ENCODE results near the gene FILIP1L.
A peak's percentile ranks its signal among the peaks of the same experiment; 100 is the strongest.

FILIP1L gene

GRCh38 chr3:100046986-100047385 is 67.3 kb downstream of the FILIP1L start:
- no peak overlapping the region for H2BK120ac ChIP-seq (ENCODE audit: insufficient read depth, low read length, poor library complexity)
- H3K27me3 ChIP-seq (ENCODE audit: insufficient read depth, low read length): no peaks in the 10 kb centered on the region
- H3K23ac ChIP-seq (ENCODE audit: low read length): no peak overlapping the region
- no peak overlapping the region for H2AK5ac ChIP-seq (ENCODE audit: low read length)
- no peaks in the 10 kb centered on the region for H3K9me3 ChIP-seq (ENCODE audit: insufficient read depth, low read depth, low read length)
- H3K27ac ChIP-seq (ENCODE audit: low read depth, low read length): no peak overlapping the region
- no peaks in the 10 kb centered on the region for H3K79me2 ChIP-seq (ENCODE audit: control insufficient read depth, insufficient read depth, low read length, poor library complexity)
- no peak overlapping the region for H3K18ac ChIP-seq (ENCODE audit: low read length)
- no peaks in the 10 kb centered on the region for H3K36me3 ChIP-seq (ENCODE audit: control insufficient read depth in 1 of 2, insufficient read depth in 2 of 2, low read length in 2 of 2)
- H3K14ac ChIP-seq (ENCODE audit: low read length): no peak overlapping the region
- H4K91ac ChIP-seq (ENCODE audit: low read depth, low read length): no peak overlapping the region
- no peak overlapping the region for H2BK5ac ChIP-seq (ENCODE audit: low read depth, low read length, poor library complexity)
- H2AFZ ChIP-seq (ENCODE audit: insufficient read depth, low read length, poor library complexity): no peak overlapping the region
- no peak overlapping the region for H4K12ac ChIP-seq (ENCODE audit: low read depth, low read length)
- H3K9ac ChIP-seq (ENCODE audit: low read length): no peak overlapping the region
- H3K4me2 ChIP-seq (ENCODE audit: low read length): no peak overlapping the region
- no CpG with 5 or more reads among the region's 2 CpGs for WGBS (ENCODE audit: extremely low coverage, insufficient coverage, insufficient read length)
- H3K4me1 ChIP-seq (ENCODE audit: control insufficient read depth in 1 of 2, insufficient read depth in 2 of 2, low read length in 2 of 2): peaks cover 2 to 9% of the 10 kb centered on the region in 2 experiments
- peaks cover 4% of the 10 kb centered on the region for H3K79me1 ChIP-seq (ENCODE audit: low read length)
- H3K4ac ChIP-seq (ENCODE audit: low read depth, low read length): no peak overlapping the region
- H3K4me3 ChIP-seq (ENCODE audit: low read depth, low read length): no peak overlapping the region
- no peak overlapping the region for H2BK12ac ChIP-seq (ENCODE audit: low read length)
- no peak for DNase-seq
- no peak overlapping the region for H4K8ac ChIP-seq (ENCODE audit: low read depth, low read length)

GRCh38 chr3:100045696-100046095 is 68.6 kb downstream of the FILIP1L start:
- H4K8ac ChIP-seq (ENCODE audit: low read depth, low read length): no peak overlapping the region
- no peaks in the 10 kb centered on the region for H3K79me2 ChIP-seq (ENCODE audit: control insufficient read depth, insufficient read depth, low read length, poor library complexity)
- H3K18ac ChIP-seq (ENCODE audit: low read length): no peak overlapping the region
- no peak overlapping the region for H3K4ac ChIP-seq (ENCODE audit: low read depth, low read length)
- H2AK5ac ChIP-seq (ENCODE audit: low read length): no peak overlapping the region
- no peak overlapping the region for H3K27ac ChIP-seq (ENCODE audit: low read depth, low read length)
- H2BK5ac ChIP-seq (ENCODE audit: low read depth, low read length, poor library complexity): no peak overlapping the region
- H3K4me1 ChIP-seq (ENCODE audit: control insufficient read depth in 1 of 2, insufficient read depth in 2 of 2, low read length in 2 of 2): peaks cover 2 to 9% of the 10 kb centered on the region in 2 experiments
- H2BK12ac ChIP-seq (ENCODE audit: low read length): no peak overlapping the region
- no peak overlapping the region for H4K91ac ChIP-seq (ENCODE audit: low read depth, low read length)
- H3K79me1 ChIP-seq (ENCODE audit: low read length): peaks cover 7% of the 10 kb centered on the region
- no peak overlapping the region for H3K4me2 ChIP-seq (ENCODE audit: low read length)
- no CpG with 5 or more reads among the region's 3 CpGs for WGBS (ENCODE audit: extremely low coverage, insufficient coverage, insufficient read length)
- DNase-seq: peak; percentile 92 to 95
- H3K27me3 ChIP-seq (ENCODE audit: insufficient read depth, low read length): no peaks in the 10 kb centered on the region
- no peak overlapping the region for H4K12ac ChIP-seq (ENCODE audit: low read depth, low read length)
- no peak overlapping the region for H3K4me3 ChIP-seq (ENCODE audit: low read depth, low read length)
- no peak overlapping the region for H3K14ac ChIP-seq (ENCODE audit: low read length)
- H3K9ac ChIP-seq (ENCODE audit: low read length): no peak overlapping the region
- no peak overlapping the region for H3K23ac ChIP-seq (ENCODE audit: low read length)
- H2AFZ ChIP-seq (ENCODE audit: insufficient read depth, low read length, poor library complexity): no peak overlapping the region
- H3K9me3 ChIP-seq (ENCODE audit: insufficient read depth, low read depth, low read length): no peaks in the 10 kb centered on the region
- no peaks in the 10 kb centered on the region for H3K36me3 ChIP-seq (ENCODE audit: control insufficient read depth in 1 of 2, insufficient read depth in 2 of 2, low read length in 2 of 2)
- H2BK120ac ChIP-seq (ENCODE audit: insufficient read depth, low read length, poor library complexity): no peak overlapping the region

- Histone ChIP-seq H3K4me1 (ENCODE audit: control insufficient read depth in 1 of 2, insufficient read depth in 2 of 2, low read length in 2 of 2) (peaks cover 2 to 9% of the 10 kb centered on the region in 2 experiments), H3K4me2 (ENCODE audit: low read length) (no peak overlapping the region), H2BK120ac (ENCODE audit: insufficient read depth, low read length, poor library complexity) (no peak overlapping the region), H2AK5ac (ENCODE audit: low read length) (no peak overlapping the region), H3K4me3 (ENCODE audit: low read depth, low read length) (no peak overlapping the region), H2BK5ac (ENCODE audit: low read depth, low read length, poor library complexity) (no peak overlapping the region), H3K9me3 (ENCODE audit: insufficient read depth, low read depth, low read length) (no peaks in the 10 kb centered on the region), H4K12ac (ENCODE audit: low read depth, low read length) (no peak overlapping the region), H3K36me3 (ENCODE audit: control insufficient read depth in 1 of 2, insufficient read depth in 2 of 2, low read length in 2 of 2) (no peaks in the 10 kb centered on the region), H2BK12ac (ENCODE audit: low read length) (no peak overlapping the region), H3K79me1 (ENCODE audit: low read length) (peaks cover 9% of the 10 kb centered on the region), H2AFZ (ENCODE audit: insufficient read depth, low read length, poor library complexity) (no peak overlapping the region), H3K4ac (ENCODE audit: low read depth, low read length) (no peak overlapping the region), H4K91ac (ENCODE audit: low read depth, low read length) (no peak overlapping the region), H3K23ac (ENCODE audit: low read length) (no peak overlapping the region), H3K27me3 (ENCODE audit: insufficient read depth, low read length) (no peaks in the 10 kb centered on the region), H4K8ac (ENCODE audit: low read depth, low read length) (no peak overlapping the region), H3K79me2 (ENCODE audit: control insufficient read depth, insufficient read depth, low read length, poor library complexity) (no peaks in the 10 kb centered on the region), H3K14ac (ENCODE audit: low read length) (no peak overlapping the region), H3K27ac (ENCODE audit: low read depth, low read length) (no peak overlapping the region), H3K9ac (ENCODE audit: low read length) (no peak overlapping the region), H3K18ac (ENCODE audit: low read length) (no peak overlapping the region)
- DNase-seq: no peak
These were observed 69.9 kb downstream of the FILIP1L start for GRCh38 chr3:100044369-100044768.

GRCh38 chr3:100043271-100043670 is 71.0 kb downstream of the FILIP1L start:
- Histone ChIP-seq H4K91ac (ENCODE audit: low read depth, low read length) (no peak overlapping the region), H2AFZ (ENCODE audit: insufficient read depth, low read length, poor library complexity) (no peak overlapping the region), H4K12ac (ENCODE audit: low read depth, low read length) (no peak overlapping the region), H2BK5ac (ENCODE audit: low read depth, low read length, poor library complexity) (no peak overlapping the region), H3K4ac (ENCODE audit: low read depth, low read length) (no peak overlapping the region), H3K9ac (ENCODE audit: low read length) (no peak overlapping the region), H3K4me1 (ENCODE audit: control insufficient read depth in 1 of 2, insufficient read depth in 2 of 2, low read length in 2 of 2) (peaks cover 2 to 9% of the 10 kb centered on the region in 2 experiments), H3K79me1 (ENCODE audit: low read length) (peaks cover 9% of the 10 kb centered on the region), H2AK5ac (ENCODE audit: low read length) (no peak overlapping the region), H3K23ac (ENCODE audit: low read length) (no peak overlapping the region), H3K36me3 (ENCODE audit: control insufficient read depth in 1 of 2, insufficient read depth in 2 of 2, low read length in 2 of 2) (no peaks in the 10 kb centered on the region), H3K18ac (ENCODE audit: low read length) (no peak overlapping the region), H3K27me3 (ENCODE audit: insufficient read depth, low read length) (no peaks in the 10 kb centered on the region), H3K27ac (ENCODE audit: low read depth, low read length) (no peak overlapping the region), H3K14ac (ENCODE audit: low read length) (no peak overlapping the region), H2BK120ac (ENCODE audit: insufficient read depth, low read length, poor library complexity) (no peak overlapping the region), H3K4me3 (ENCODE audit: low read depth, low read length) (no peak overlapping the region), H3K79me2 (ENCODE audit: control insufficient read depth, insufficient read depth, low read length, poor library complexity) (no peaks in the 10 kb centered on the region), H3K4me2 (ENCODE audit: low read length) (no peak overlapping the region), H4K8ac (ENCODE audit: low read depth, low read length) (no peak overlapping the region), H3K9me3 (ENCODE audit: insufficient read depth, low read depth, low read length) (no peaks in the 10 kb centered on the region), H2BK12ac (ENCODE audit: low read length) (no peak overlapping the region)
- WGBS (ENCODE audit: extremely low coverage, insufficient coverage, insufficient read length): no CpG with 5 or more reads among the region's 1 CpG
- no peak for DNase-seq
